Measurements from ENCODE around the gene WDR43. TPM values are rescaled to one million over a fixed set of nuclear protein-coding genes. Genes with fewer than 3 reads are reported as not detected.

Gene WDR43
- total and polyA plus RNA-seq, 9 of the 15 experiments (the other 6 are each of a cell fraction or from before 2014, with no cell fraction given): 34.6 to 197 (median 105) TPM

DNA sequence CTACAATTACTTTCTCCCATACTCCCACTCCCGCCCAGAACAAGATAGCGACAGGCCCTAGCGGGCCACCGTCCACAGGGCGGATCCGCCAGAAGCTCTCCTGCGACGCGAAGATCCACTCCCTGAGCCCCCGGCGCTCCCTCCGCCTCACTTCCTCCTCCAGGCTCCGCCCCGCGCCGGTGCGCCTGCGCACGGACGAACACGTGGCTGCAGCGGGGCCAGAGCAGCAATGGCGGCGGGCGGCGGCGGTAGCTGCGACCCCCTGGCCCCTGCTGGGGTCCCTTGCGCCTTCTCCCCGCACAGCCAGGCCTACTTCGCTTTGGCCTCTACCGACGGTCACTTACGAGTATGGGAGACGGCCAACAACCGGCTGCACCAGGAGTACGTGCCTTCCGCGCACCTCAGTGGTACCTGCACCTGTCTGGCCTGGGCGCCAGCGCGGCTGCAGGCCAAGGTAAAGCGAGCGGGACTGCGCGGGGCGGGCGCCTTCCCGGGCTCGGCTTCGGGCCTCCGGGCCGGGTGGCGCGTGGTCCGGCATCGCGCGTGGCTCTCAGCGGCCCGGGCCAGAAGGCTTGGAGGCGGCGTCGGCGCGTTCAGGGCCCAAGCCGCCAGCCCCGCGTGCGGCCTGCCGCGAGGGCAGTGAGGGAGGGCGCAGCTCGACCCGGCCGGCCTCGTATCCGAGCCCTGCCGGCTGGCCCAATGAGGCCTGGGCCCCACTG lies at the start of gene WDR43 (continued):
- TF ChIP-seq, protein P1, sequence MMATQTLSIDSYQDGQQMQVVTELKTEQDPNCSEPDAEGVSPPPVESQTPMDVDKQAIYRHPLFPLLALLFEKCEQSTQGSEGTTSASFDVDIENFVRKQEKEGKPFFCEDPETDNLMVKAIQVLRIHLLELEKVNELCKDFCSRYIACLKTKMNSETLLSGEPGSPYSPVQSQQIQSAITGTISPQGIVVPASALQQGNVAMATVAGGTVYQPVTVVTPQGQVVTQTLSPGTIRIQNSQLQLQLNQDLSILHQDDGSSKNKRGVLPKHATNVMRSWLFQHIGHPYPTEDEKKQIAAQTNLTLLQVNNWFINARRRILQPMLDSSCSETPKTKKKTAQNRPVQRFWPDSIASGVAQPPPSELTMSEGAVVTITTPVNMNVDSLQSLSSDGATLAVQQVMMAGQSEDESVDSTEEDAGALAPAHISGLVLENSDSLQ (IDR thresholded peaks at IDR 0.05): peak; percentile 23; the same call in 1 of the 2 replicates
- TF ChIP-seq SPI1 (IDR thresholded peaks at IDR 0.05; ENCODE audit: borderline replicate concordance, low read depth, low read length): peak; percentile 94
- TF ChIP-seq TFAM (CRISPR knock-in tag; conservative IDR thresholded peaks at IDR 0.05): no peak
- no peak for TF ChIP-seq NR2C1 (IDR thresholded peaks at IDR 0.05)
- TF ChIP-seq NR2C1 (tag; IDR thresholded peaks at IDR 0.05): no peak
- TF ChIP-seq ZNF644 (tag; IDR thresholded peaks at IDR 0.05; ENCODE audit: low read depth): no peak
- TF ChIP-seq SRSF7 (optimal IDR thresholded peaks at IDR 0.05; ENCODE audit: low read depth, low read length): no peak
- no peak for TF ChIP-seq MEF2A (IDR thresholded peaks at IDR 0.05; ENCODE audit: control insufficient read depth, low read depth, low read length)
- no peak for TF ChIP-seq SLC30A9 (CRISPR knock-in tag; IDR thresholded peaks at IDR 0.05)
- TF ChIP-seq U2AF1 (optimal IDR thresholded peaks at IDR 0.05; ENCODE audit: low read depth, low read length): no peak
- no peak for TF ChIP-seq ZNF253 (CRISPR knock-in tag; conservative IDR thresholded peaks at IDR 0.05)
- no peak for TF ChIP-seq BDP1 (IDR thresholded peaks at IDR 0.05; ENCODE audit: insufficient read depth, insufficient read length)
- TF ChIP-seq, protein P2, sequence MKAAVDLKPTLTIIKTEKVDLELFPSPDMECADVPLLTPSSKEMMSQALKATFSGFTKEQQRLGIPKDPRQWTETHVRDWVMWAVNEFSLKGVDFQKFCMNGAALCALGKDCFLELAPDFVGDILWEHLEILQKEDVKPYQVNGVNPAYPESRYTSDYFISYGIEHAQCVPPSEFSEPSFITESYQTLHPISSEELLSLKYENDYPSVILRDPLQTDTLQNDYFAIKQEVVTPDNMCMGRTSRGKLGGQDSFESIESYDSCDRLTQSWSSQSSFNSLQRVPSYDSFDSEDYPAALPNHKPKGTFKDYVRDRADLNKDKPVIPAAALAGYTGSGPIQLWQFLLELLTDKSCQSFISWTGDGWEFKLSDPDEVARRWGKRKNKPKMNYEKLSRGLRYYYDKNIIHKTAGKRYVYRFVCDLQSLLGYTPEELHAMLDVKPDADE (conservative IDR thresholded peaks at IDR 0.05; ENCODE audit: control insufficient read depth, low read depth, low read length): peak; percentile 81
- TF ChIP-seq, protein P3, sequence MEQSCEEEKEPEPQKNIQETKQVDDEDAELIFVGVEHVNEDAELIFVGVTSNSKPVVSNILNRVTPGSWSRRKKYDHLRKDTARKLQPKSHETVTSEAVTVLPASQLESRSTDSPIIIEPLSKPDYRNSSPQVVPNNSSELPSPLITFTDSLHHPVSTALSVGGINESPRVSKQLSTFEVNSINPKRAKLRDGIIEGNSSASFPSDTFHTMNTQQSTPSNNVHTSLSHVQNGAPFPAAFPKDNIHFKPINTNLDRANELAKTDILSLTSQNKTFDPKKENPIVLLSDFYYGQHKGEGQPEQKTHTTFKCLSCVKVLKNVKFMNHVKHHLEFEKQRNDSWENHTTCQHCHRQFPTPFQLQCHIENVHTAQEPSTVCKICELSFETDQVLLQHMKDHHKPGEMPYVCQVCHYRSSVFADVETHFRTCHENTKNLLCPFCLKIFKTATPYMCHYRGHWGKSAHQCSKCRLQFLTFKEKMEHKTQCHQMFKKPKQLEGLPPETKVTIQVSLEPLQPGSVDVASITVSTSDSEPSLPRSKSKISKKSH (CRISPR knock-in tag; IDR thresholded peaks at IDR 0.05): no peak
- no peak for TF ChIP-seq CBX1 (IDR thresholded peaks at IDR 0.05; ENCODE audit: low read depth)
- no peak for TF ChIP-seq NR1H2 (CRISPR knock-in tag; IDR thresholded peaks at IDR 0.05)
- peak; percentile 28; the same call in 1 of the 2 replicates for TF ChIP-seq TEAD4 (IDR thresholded peaks at IDR 0.05; ENCODE audit: low read length)
- no peak; the same call in 1 of the 2 replicates for TF ChIP-seq TEAD4 (CRISPR knock-in tag; IDR thresholded peaks at IDR 0.05; ENCODE audit: borderline replicate concordance)
- TF ChIP-seq HNRNPK (IDR thresholded peaks at IDR 0.05; ENCODE audit: low read depth, low read length, poor library complexity, severe bottlenecking): no peak
- peak; percentile 72 for TF ChIP-seq SMAD1 (IDR thresholded peaks at IDR 0.05; ENCODE audit: low read depth, low read length, partially characterized antibody)
- TF ChIP-seq ZNF197 (CRISPR knock-in tag; IDR thresholded peaks at IDR 0.05; ENCODE audit: low read depth): no peak
- peak; percentile 83 to 84 for TF ChIP-seq FOXK2 (conservative IDR thresholded peaks at IDR 0.05 in 1 of 2, IDR thresholded peaks at IDR 0.05 in 1 of 2; ENCODE audit: low read depth in 2 of 2)
- TF ChIP-seq ZNF146 (CRISPR knock-in tag; IDR thresholded peaks at IDR 0.05; ENCODE audit: unreplicated experiment): no peak
- TF ChIP-seq KLF6 (CRISPR knock-in tag; IDR thresholded peaks at IDR 0.05; ENCODE audit: borderline replicate concordance): no peak
